Lower leg skin (tissue), 4 donors: ENCODE data around the gene SLC9A9. TPM values are rescaled to one million over a fixed set of nuclear protein-coding genes. Genes with fewer than 3 reads are reported as not detected.

Experiments used
- DNase-seq, 2 donors: peaks; one replicate each; pipeline ENCODE4 v3.0.0-alpha.2; 2019; ENCODE audit warnings: low spot score in 2 of 2
- H3K4me3 ChIP-seq: fragments of 200-600 bp; sonication (generic); 2 replicates; pipeline ENCODE4 v1.5.1; 2017; ENCODE audit warnings: mild to moderate bottlenecking, low read depth; ENCODE audit not compliant: poor library complexity, severe bottlenecking
- CTCF ChIP-seq, 3 donors: fragments of 450-650 bp; IDR thresholded peaks; one replicate each; pipeline ENCODE4 v1.5.1; 2016; ENCODE audit warnings: antibody characterized with exemption in 3 of 3, mild to moderate bottlenecking in 3 of 3, moderate library complexity in 2 of 3
- POLR2A ChIP-seq, 2 donors: fragments of 450-650 bp; IDR thresholded peaks; one replicate each; pipeline ENCODE4 v1.6.1; 2016 to 2017; ENCODE audit warnings: antibody characterized with exemption in 2 of 2, mild to moderate bottlenecking in 1 of 2, moderate library complexity in 1 of 2
- WGBS, 2 donors: methylation state at CpG; one replicate each; pipeline ENCODE4 v1.1.5; 2018; 5-methylcytosine and 5-hydroxymethylcytosine counted together
- intact Hi-C: fragments of 100-400 bp; cut with DNase I; formaldehyde crosslinking; loops from one replicate; pipeline ENCODE4 v1.15.0; 2023; ENCODE audit warnings: low total_unique reads
- total RNA-seq, 4 donors: library from RNA; depleted of rRNA; stranded (reverse); fragments of >200 nt; gene quantifications; one replicate each; pipeline ENCODE4 v1.1.0, GENCODE V29; 2016

Gene SLC9A9
- total RNA-seq, 4 donors from 2014 or later, result 14.6 to 40.8 (median 23.7) TPM

GRCh38 chr3:143769616-143770015 lies 78.7 kb downstream of the SLC9A9 start:
- no peak for DNase-seq
- 36 to 48% methylated on average over 1 of the region's 1 CpG for WGBS, 2 donors
- intact Hi-C loops, result loop anchor here (10.0 kb wide), 1 partner anchor 185 kb away; no protein-coding TSS in a partner anchor
- no peak overlapping the region for H3K4me3 ChIP-seq
- TF ChIP-seq CTCF (IDR thresholded peaks at IDR 0.05), result no peak
- TF ChIP-seq POLR2A (IDR thresholded peaks at IDR 0.05), result no peak

- no peak for DNase-seq
- TF ChIP-seq POLR2A (IDR thresholded peaks at IDR 0.05), result no peak
- TF ChIP-seq CTCF (IDR thresholded peaks at IDR 0.05), result no peak
- 95 to 100% methylated on average over 1 of the region's 1 CpG for WGBS, 2 donors
- H3K4me3 ChIP-seq, result no peak overlapping the region
- intact Hi-C loops, result no loop called here
Observed at GRCh38 chr3:143764840-143765239, 83.4 kb downstream of the SLC9A9 start.

- intact Hi-C loops, result no loop called here
- H3K4me3 ChIP-seq, result no peak overlapping the region
- TF ChIP-seq POLR2A (IDR thresholded peaks at IDR 0.05), result no peak
- no peak for DNase-seq
Observed at GRCh38 chr3:143763564-143764162, 84.6 kb downstream of the SLC9A9 start.

- intact Hi-C loops, result no loop called here
- WGBS, 2 donors, result 70 to 73% methylated on average over 4 of the region's 4 CpGs
- DNase-seq, result no peak
- TF ChIP-seq CTCF (IDR thresholded peaks at IDR 0.05) (no peak), POLR2A (IDR thresholded peaks at IDR 0.05) (no peak)
- no peak overlapping the region for H3K4me3 ChIP-seq
Observed at GRCh38 chr3:143757691-143758090, 90.6 kb downstream of the SLC9A9 start.

- DNase-seq, result no peak
- 75 to 79% methylated on average over 2 of the region's 2 CpGs for WGBS, 2 donors
- H3K4me3 ChIP-seq, result no peak overlapping the region
- intact Hi-C loops, result no loop called here
- no peak for TF ChIP-seq POLR2A (IDR thresholded peaks at IDR 0.05)
- TF ChIP-seq CTCF (IDR thresholded peaks at IDR 0.05), result no peak
Observed at GRCh38 chr3:143755978-143756377, 92.3 kb downstream of the SLC9A9 start.

GRCh38 chr3:143754090-143754489 lies 94.2 kb downstream of the SLC9A9 start:
- TF ChIP-seq CTCF (IDR thresholded peaks at IDR 0.05), result no peak
- no peak for TF ChIP-seq POLR2A (IDR thresholded peaks at IDR 0.05)
- H3K4me3 ChIP-seq, result no peak overlapping the region
- intact Hi-C loops, result no loop called here
- 44 to 58% methylated on average over 1 of the region's 1 CpG for WGBS, 2 donors
- no peak for DNase-seq
